WI38 (cell line): ENCODE measurements around the gene FLVCR1.

ENCODE experiments used
- H3K4me3 ChIP-seq: 2 replicates; pipeline ENCODE4 v1.5.1; 2011; ENCODE audit warnings: low read depth, mild to moderate bottlenecking, control low read depth, low read length
- CTCF ChIP-seq: IDR thresholded peaks from 2 replicates; pipeline ENCODE4 v1.5.1; 2012; ENCODE audit warnings: low read depth, mild to moderate bottlenecking, control low read depth, low read length

The FLVCR1 gene

GRCh38 chr1:212920896-212921295 lies 62.8 kb downstream of the FLVCR1 start:
- TF ChIP-seq CTCF = peak; percentile 42; the same call in 1 of the 2 replicates
- H3K4me3 ChIP-seq = no peak overlapping the region

GRCh38 chr1:212922016-212922415 lies 63.9 kb downstream of the FLVCR1 start:
- no peak overlapping the region for H3K4me3 ChIP-seq
- no peak for TF ChIP-seq CTCF

- no peak overlapping the region for H3K4me3 ChIP-seq
- no peak for TF ChIP-seq CTCF
Observed at GRCh38 chr1:212926372-212926771, 68.3 kb downstream of the FLVCR1 start.

GRCh38 chr1:212928323-212929291 lies 70.5 kb downstream of the FLVCR1 start:
- no peak for TF ChIP-seq CTCF
- no peak overlapping the region for H3K4me3 ChIP-seq

- no peak for TF ChIP-seq CTCF
- H3K4me3 ChIP-seq = no peak overlapping the region
Observed at GRCh38 chr1:212930986-212931678, 73.1 kb downstream of the FLVCR1 start.

GRCh38 chr1:212933815-212934471 lies 75.9 kb downstream of the FLVCR1 start:
- TF ChIP-seq CTCF = no peak
- no peak overlapping the region for H3K4me3 ChIP-seq
